Astrocyte (in vitro differentiated cells and primary cell): ENCODE measurements around the gene SLC35B2.

Experiments used
- CTCF ChIP-seq: IDR thresholded peaks from 2 replicates; pipeline ENCODE4 v1.5.1; 2011; ENCODE audit warnings: low read depth, mild to moderate bottlenecking, inconsistent platforms, low read length, moderate library complexity; ENCODE audit not compliant: insufficient read depth
- EZH2 ChIP-seq: IDR thresholded peaks from 2 replicates; pipeline ENCODE4 v1.6.1; 2012; ENCODE audit warnings: mild to moderate bottlenecking, low read length, inconsistent platforms; ENCODE audit not compliant: insufficient read depth

DNA sequence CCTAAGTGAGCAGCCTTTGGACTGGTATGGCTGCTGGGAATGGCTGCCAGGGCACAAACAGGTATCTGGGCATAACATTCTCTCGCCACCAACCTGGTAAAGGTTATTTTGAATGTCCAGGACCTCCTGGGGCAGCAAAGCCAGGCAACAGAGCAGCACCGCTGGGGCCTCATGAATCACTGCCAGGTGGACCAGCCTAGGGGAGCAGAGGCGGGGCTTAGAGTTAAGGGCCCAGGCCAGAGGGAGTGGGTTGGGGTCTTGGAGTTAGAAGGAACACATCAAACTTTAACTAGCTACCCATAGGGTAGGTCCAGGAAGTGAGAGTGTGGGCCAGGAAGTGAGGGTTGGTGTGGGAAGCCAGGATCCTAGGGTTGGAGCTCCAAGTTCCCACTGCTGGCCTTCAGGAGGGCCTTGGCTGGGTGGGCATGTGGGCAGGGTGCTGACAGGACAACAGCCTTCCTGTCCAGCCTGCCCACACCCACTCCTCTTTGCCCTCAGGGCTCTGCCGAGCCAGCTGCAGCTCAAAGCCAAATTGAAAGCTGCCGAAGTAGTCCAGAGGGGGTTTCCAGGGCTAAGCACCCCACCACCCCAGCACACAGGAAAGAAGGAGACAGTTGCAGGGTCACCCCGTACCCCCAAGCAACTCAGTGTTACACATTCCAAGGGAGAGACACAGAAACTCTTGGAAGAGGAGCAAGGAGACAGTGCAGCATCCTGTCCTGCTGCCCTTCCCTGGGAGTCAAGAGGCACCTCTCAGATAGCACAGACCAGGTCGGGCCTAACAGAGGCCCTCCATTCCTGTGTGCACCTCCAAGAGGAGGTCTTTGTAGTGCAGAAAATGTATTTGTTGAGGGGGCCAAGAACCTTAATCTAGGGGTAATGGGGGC is 5.4 kb upstream of the SLC35B2 start:
- TF ChIP-seq CTCF = no peak
- no peak for TF ChIP-seq EZH2
